ENCODE data around the gene CD164.

Gene CD164

GRCh38 chr6:109326351-109326750, 55.9 kb downstream of the CD164 start:
- Histone ChIP-seq H3K9me3 (ENCODE audit: control insufficient read depth in 1 of 2, low read length in 2 of 2) (no peaks in the 10 kb centered on the region), H3K36me3 (ENCODE audit: control insufficient read depth in 1 of 2, insufficient read depth in 2 of 2, low read length in 2 of 2) (no peaks in the 10 kb centered on the region), H3K4me3 (ENCODE audit: low read depth in 1 of 2, low read length in 2 of 2) (no peak overlapping the region), H3K27ac (ENCODE audit: low read length) (no peak overlapping the region), H3K27me3 (ENCODE audit: low read depth, low read length) (no peaks in the 10 kb centered on the region), H3K4me1 (ENCODE audit: control insufficient read depth in 1 of 2, insufficient read depth in 2 of 2, low read length in 2 of 2) (peaks cover 0 to 5% of the 10 kb centered on the region in 2 donors)

- peaks cover 0 to 5% of the 10 kb centered on the region in 2 donors for H3K4me1 ChIP-seq (ENCODE audit: control insufficient read depth in 1 of 2, insufficient read depth in 2 of 2, low read length in 2 of 2)
- no peak overlapping the region for H3K4me3 ChIP-seq (ENCODE audit: low read depth in 1 of 2, low read length in 2 of 2)
- no peaks in the 10 kb centered on the region for H3K36me3 ChIP-seq (ENCODE audit: control insufficient read depth in 1 of 2, insufficient read depth in 2 of 2, low read length in 2 of 2)
- no peaks in the 10 kb centered on the region for H3K9me3 ChIP-seq (ENCODE audit: control insufficient read depth in 1 of 2, low read length in 2 of 2)
- no peak overlapping the region for H3K27ac ChIP-seq (ENCODE audit: low read length)
- no peaks in the 10 kb centered on the region for H3K27me3 ChIP-seq (ENCODE audit: low read depth, low read length)
Measured at GRCh38 chr6:109325400-109325801, 56.9 kb downstream of the CD164 start.

GRCh38 chr6:109323241-109323640, 59.0 kb downstream of the CD164 start:
- H3K4me1 ChIP-seq (ENCODE audit: control insufficient read depth in 1 of 2, insufficient read depth in 2 of 2, low read length in 2 of 2): peaks cover 0 to 5% of the 10 kb centered on the region in 2 donors
- H3K4me3 ChIP-seq (ENCODE audit: low read depth in 1 of 2, low read length in 2 of 2): no peak overlapping the region
- H3K27ac ChIP-seq (ENCODE audit: low read length): no peak overlapping the region
- H3K9me3 ChIP-seq (ENCODE audit: control insufficient read depth in 1 of 2, low read length in 2 of 2): no peaks in the 10 kb centered on the region
- no peaks in the 10 kb centered on the region for H3K27me3 ChIP-seq (ENCODE audit: low read depth, low read length)
- no peaks in the 10 kb centered on the region for H3K36me3 ChIP-seq (ENCODE audit: control insufficient read depth in 1 of 2, insufficient read depth in 2 of 2, low read length in 2 of 2)

GRCh38 chr6:109322825-109323224, 59.4 kb downstream of the CD164 start:
- H3K27ac ChIP-seq (ENCODE audit: low read length): no peak overlapping the region
- H3K4me1 ChIP-seq (ENCODE audit: control insufficient read depth in 1 of 2, insufficient read depth in 2 of 2, low read length in 2 of 2): peaks cover 0 to 5% of the 10 kb centered on the region in 2 donors
- no peak overlapping the region for H3K4me3 ChIP-seq (ENCODE audit: low read depth in 1 of 2, low read length in 2 of 2)
- H3K9me3 ChIP-seq (ENCODE audit: control insufficient read depth in 1 of 2, low read length in 2 of 2): no peaks in the 10 kb centered on the region
- H3K27me3 ChIP-seq (ENCODE audit: low read depth, low read length): no peaks in the 10 kb centered on the region
- H3K36me3 ChIP-seq (ENCODE audit: control insufficient read depth in 1 of 2, insufficient read depth in 2 of 2, low read length in 2 of 2): no peaks in the 10 kb centered on the region

- no peak overlapping the region for H3K4me3 ChIP-seq (ENCODE audit: low read depth in 1 of 2, low read length in 2 of 2)
- H3K27ac ChIP-seq (ENCODE audit: low read length): no peak overlapping the region
- H3K36me3 ChIP-seq (ENCODE audit: control insufficient read depth in 1 of 2, insufficient read depth in 2 of 2, low read length in 2 of 2): no peaks in the 10 kb centered on the region
- H3K27me3 ChIP-seq (ENCODE audit: low read depth, low read length): no peaks in the 10 kb centered on the region
- no peaks in the 10 kb centered on the region for H3K9me3 ChIP-seq (ENCODE audit: control insufficient read depth in 1 of 2, low read length in 2 of 2)
- peaks cover 0 to 5% of the 10 kb centered on the region in 2 donors for H3K4me1 ChIP-seq (ENCODE audit: control insufficient read depth in 1 of 2, insufficient read depth in 2 of 2, low read length in 2 of 2)
Measured at GRCh38 chr6:109321752-109322151, 60.5 kb downstream of the CD164 start.

- no peak overlapping the region for H3K4me3 ChIP-seq (ENCODE audit: low read depth in 1 of 2, low read length in 2 of 2)
- H3K27me3 ChIP-seq (ENCODE audit: low read depth, low read length): no peaks in the 10 kb centered on the region
- H3K9me3 ChIP-seq (ENCODE audit: control insufficient read depth in 1 of 2, low read length in 2 of 2): no peaks in the 10 kb centered on the region
- H3K4me1 ChIP-seq (ENCODE audit: control insufficient read depth in 1 of 2, insufficient read depth in 2 of 2, low read length in 2 of 2): peaks cover 0 to 5% of the 10 kb centered on the region in 2 donors
- H3K36me3 ChIP-seq (ENCODE audit: control insufficient read depth in 1 of 2, insufficient read depth in 2 of 2, low read length in 2 of 2): no peaks in the 10 kb centered on the region
- no peak overlapping the region for H3K27ac ChIP-seq (ENCODE audit: low read length)
Measured at GRCh38 chr6:109320072-109320471, 62.2 kb downstream of the CD164 start.

GRCh38 chr6:109318328-109318876, 63.9 kb downstream of the CD164 start:
- no peaks in the 10 kb centered on the region for H3K36me3 ChIP-seq (ENCODE audit: control insufficient read depth in 1 of 2, insufficient read depth in 2 of 2, low read length in 2 of 2)
- peak overlapping the region; percentile 76 for H3K27ac ChIP-seq (ENCODE audit: low read length)
- no peak overlapping the region for H3K4me3 ChIP-seq (ENCODE audit: low read depth in 1 of 2, low read length in 2 of 2)
- H3K9me3 ChIP-seq (ENCODE audit: control insufficient read depth in 1 of 2, low read length in 2 of 2): no peaks in the 10 kb centered on the region
- no peaks in the 10 kb centered on the region for H3K27me3 ChIP-seq (ENCODE audit: low read depth, low read length)
- peaks cover 0 to 5% of the 10 kb centered on the region in 2 donors for H3K4me1 ChIP-seq (ENCODE audit: control insufficient read depth in 1 of 2, insufficient read depth in 2 of 2, low read length in 2 of 2)

- no peaks in the 10 kb centered on the region for H3K4me1 ChIP-seq (ENCODE audit: control insufficient read depth in 1 of 2, insufficient read depth in 2 of 2, low read length in 2 of 2)
- H3K27me3 ChIP-seq (ENCODE audit: low read depth, low read length): no peaks in the 10 kb centered on the region
- H3K27ac ChIP-seq (ENCODE audit: low read length): no peak overlapping the region
- no peaks in the 10 kb centered on the region for H3K36me3 ChIP-seq (ENCODE audit: control insufficient read depth in 1 of 2, insufficient read depth in 2 of 2, low read length in 2 of 2)
- no peaks in the 10 kb centered on the region for H3K9me3 ChIP-seq (ENCODE audit: control insufficient read depth in 1 of 2, low read length in 2 of 2)
- no peak overlapping the region for H3K4me3 ChIP-seq (ENCODE audit: low read depth in 1 of 2, low read length in 2 of 2)
Measured at GRCh38 chr6:109316909-109317308, 65.4 kb downstream of the CD164 start.
